Hypothalamus (tissue), 51 donors: ENCODE data around the gene COTL1.

Source experiments
- DNase-seq, 51 donors: peaks; one replicate each; lab custom pipeline; 2025; lab: John Stamatoyannopoulos, UW

Gene COTL1

DNA sequence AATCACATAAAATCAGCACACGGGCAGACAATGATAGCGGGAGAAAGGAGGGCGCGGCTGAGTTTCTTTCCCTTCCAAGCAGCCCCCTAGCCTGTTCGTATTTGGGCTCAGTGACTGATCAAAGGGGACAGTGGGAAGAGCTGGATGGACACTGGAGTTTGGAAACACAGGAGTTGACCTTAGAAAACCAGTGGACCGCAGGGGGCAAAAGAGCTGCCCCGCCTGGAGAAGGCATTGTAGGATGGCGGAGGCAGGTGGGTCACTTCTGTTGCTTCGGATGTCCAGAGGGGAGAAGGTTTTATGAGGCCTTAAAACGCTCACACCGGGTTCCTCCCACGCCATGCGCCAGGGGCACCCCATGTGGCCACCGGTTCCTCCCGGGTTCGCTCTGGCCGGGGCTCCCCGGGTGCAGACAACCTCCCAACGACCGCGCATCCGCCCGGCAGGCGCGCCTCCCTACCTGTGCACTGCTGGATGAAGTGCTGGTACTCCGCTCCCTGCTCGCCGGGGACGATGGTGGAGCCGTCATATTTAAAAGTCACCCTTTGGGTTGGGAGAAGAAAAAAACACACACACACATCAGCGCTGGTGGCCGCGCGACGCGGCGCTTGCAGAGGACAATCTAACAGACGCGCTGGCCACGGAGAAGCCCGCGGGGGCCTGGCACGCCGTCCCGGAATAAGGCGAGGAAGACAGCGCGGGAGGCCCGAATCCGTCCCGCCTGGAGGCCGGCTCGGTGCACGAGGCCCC, 662 bp downstream of the COTL1 start:
- peak in 2 of 51 donors; percentile 48 to 60 for DNase-seq

DNA sequence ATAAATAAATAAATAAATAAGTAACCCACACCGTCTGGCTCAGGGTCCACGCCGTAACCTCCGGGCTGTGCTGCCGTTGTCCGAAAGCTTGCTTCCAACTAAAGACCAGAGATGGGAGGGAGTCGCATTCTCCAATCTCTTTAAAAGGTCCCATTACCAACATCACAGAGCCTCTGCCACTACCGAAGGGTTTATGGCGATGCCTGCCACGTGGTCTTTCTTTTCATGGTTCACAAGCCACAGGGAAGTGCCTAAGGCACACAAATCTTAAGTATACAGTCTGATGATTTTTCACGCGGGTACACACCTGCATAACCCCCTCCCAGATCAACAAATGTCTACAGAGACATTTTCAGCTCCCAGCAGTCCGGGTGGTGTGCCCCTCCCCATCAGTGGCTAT, 1.4 kb downstream of the COTL1 start:
- DNase-seq = peak in 1 of 51 donors; percentile 24

DNA sequence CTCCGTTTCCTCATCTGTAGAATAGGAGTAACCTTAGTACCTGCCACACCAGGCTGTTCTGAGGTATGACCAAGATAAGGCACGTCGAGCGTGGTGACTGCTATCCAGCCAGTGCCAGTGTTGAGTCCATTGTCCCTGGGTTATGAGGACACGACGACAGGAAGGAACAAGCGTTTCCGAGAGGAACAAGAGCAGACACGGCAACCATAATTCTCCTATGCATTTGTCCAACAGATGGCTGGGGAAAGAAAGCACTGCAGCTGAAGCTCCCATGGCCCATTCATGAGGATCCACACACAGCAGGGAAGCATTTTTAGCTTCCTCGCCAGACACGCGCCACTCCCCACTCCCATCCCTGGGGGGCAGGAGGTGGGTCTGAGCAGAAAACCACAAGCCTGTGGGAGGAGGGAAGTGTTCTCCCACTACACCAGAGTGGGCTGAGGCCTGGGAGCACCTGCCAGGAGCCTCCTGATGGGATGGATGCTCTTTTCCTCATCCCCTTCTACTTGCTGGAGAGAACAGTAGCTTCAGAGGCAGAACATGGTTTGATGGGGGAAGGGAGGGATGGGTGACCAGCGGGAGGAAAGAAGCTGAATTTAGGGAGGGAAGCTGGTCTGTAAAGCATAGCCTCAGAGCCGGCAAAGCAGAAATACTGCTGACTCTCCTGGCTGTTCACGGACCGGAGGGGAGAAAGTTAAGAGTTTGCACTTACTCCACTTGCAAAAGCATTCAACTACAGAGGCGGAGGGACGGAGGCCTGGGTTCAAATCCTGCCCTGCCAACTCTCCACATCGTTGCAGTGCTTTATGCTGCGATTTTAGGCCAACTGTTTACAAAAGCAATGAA, 2.7 kb downstream of the COTL1 start:
- peak in 1 of 51 donors; percentile 24 for DNase-seq

DNA sequence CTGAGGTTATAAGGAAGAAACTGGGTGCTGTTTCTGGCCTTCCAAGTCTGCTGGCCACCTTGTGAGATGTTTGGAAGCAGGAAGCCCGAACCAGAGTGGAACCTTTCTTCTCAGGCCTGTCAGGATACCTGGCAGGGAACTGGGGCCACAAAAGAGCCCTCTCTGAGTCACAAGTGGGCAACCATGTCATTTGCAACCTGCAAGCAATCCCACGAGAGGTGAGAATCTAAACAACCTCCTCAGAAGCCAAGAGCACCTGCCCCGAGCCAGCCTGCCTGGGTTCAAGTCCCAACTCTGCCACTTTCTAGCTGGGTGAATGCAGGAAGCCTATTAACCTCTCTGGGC, 3.3 kb downstream of the COTL1 start:
- DNase-seq = no peak

DNA sequence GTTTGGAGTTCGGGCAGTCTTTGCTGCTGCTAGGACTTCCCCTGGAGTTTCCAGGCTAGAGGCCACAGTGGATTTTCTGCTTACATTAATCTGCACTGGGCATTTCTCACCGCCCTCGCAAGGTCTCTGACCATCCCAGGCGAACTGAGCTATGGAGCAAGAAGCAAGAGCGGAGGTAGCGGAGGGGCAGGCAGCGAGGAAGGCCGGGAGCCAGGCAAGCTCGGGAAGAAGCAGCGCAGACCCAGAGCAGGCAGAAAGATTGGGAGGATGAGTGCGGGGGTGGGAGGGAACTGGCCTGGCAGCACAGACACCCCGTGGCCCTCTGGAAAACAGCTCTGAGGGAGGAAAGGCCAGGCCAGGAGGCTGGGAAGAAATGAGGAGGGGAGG, 3.8 kb downstream of the COTL1 start:
- DNase-seq = no peak

DNA sequence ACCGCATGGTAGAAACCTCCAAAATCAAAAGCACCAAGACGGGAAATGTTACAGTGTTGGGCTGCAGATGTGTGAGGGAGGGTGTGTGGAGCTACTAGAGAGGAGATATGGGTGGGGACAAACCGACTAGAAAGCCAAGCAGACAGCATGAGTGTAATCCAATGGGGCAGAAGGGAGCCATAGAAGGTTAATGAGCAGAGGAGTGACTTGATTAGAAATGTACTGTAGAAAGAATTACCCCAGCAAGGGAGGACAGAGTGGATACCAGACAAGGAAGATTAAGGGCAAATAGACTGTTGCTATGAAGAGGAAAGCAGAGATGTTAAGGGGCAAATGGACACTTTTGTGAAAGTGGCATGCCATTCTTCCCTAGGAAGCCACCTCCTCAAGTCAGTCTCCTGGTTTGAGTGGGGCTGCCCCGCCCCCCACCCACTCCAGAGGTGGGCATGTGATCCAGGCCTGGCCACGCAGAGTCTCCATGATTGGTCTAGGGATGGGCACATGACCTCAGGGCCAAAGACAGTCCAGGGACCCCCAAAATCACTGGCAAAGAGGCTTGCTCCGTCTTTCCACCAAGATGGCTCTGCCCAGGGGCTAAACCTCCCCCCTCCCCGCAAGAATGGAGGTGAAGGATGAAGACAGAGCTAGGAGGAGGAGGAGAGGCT, 4.3 kb downstream of the COTL1 start:
- DNase-seq = no peak

DNA sequence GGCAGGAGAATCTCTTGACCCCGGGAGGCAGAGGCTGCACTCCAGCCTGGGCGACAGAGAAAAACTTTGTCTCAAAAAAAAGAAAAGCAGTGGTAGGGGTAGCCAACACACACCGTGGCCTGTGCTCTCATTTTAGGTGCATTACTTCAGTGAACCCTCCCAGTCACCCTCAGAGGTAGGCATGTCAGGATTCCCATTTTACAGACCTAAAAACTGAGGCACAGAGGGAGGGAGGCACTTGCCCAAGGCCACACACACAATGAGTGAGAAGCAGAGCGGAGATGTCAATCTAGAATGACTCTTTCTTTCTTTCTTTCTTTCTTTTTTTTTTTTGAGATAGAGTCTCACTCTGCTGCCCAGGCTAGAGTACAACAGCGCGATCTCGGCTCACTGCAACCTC, 5.2 kb downstream of the COTL1 start:
- DNase-seq = no peak

DNA sequence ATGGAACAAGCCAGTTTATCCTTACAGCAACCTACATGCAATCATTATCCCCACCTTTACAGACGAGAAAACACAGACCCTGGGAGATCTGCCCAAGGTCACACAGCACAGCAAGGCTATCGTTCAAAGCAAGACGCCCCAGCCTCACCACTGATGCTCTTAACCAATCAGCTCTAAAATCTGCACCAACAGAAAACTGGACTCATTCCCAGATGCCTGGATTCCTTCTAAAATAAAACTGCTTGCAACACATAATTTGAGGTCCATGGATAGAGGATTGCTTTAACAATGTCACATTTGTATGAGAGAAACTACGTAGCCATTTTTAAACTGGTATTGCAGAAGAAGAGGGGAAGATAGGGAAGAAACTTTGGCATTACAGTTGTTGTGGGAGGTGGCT, 6.8 kb downstream of the COTL1 start:
- DNase-seq = no peak

DNA sequence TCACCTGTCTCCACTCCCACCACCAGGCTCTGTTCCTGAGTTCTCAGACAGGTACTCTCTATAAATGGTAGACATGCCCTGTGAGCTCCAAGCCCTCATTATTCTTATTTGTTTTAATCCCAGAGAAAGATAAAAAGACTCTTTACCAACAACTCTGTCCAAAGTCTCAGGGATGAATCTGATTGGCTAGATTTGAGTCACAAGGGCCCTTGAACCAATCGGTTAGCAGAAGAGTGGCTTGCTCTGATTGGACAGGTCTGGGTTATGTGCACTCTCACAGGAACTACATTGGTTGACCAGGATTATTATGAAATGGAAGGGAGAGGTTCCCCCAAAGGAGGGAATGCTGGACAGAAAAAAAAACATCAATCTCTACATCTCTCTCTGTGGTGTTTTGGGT, 7.5 kb downstream of the COTL1 start:
- DNase-seq = no peak

DNA sequence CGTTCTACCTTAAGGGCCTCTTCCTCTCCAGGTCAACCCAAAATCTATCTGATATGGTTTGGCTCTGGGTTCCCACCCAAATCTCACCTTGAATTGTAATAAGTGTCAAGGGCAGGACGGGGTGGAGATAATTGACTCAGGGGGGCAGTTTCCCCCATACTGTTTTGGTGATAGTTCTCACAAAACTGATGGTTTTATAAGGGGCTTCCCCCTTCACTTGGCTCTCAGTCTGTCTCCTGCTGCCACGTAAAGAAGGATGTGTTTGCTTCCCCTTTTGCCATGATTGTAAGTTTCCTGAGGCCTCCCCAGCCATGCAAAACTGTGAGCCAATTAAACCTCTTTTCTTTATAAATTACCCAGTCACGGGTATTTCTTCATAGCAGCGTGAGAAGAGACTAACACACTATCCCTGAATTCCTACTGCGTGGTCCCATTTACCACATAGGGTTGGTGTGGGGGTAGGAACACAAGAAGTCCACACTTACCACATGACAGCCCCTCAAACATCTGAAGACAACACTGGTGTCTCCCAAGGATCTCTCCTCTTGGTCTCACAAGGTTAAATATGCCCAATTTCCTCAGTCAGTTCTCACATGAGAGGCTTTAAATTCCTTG, 8.2 kb downstream of the COTL1 start:
- no peak for DNase-seq

DNA sequence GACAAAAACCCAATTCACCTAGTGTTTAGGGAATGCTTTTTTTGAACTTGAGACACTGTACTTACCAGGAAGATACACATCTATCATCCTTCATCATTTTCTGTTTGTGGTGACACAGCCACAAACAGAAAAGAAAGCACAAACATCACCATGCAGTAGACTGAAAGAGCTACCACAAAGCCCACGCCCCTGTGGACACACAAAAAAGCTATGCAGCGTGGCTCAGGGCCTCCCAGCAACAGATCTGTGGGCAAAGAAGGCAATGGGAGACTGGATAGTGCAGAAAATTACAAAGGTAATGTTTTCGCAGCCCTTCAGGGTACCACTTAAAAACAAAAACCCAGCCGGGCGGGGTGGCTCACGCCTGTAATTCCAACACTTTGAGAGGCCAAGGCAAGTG, 9.6 kb downstream of the COTL1 start:
- DNase-seq = no peak

DNA sequence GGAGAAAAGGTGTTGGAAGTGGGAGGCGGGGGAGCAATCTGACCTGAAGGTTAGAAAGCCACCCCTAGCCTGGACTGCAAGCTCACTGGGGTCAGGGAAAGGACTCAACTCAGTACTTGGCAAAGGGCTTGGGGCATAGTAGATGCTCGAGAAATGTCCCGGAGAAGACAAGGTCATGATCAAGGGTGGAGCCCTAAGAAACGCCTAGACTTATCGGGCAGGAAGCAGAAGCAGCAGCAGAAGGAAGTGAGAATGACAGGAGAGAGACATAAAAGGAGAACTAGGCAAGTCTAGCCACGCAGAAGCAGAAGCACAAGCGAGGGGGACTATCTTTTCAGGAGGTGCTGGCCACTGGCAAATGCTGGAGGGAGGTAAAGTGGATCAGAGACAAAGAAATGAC, 10.2 kb downstream of the COTL1 start:
- peak in 2 of 51 donors; percentile 22 to 30 for DNase-seq

DNA sequence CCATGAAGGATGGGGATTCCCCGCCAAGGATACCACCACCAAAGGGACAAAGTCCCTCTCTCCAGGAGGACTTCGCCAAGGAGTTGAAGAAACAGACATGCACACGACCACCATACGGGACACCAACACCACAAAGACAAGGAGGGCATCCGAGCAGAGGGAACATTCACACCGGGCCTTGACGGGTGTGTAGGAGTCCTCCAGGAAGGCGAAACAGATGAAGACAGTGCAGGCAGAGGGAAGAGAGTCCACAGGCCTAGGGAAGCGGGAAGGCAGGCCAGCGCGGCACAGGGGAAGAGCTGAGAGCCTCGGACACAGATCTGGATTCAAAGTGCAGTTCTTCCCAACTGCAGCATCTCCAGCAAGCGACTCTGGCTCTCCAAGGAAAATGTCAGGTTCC, 10.8 kb downstream of the COTL1 start:
- DNase-seq = no peak

DNA sequence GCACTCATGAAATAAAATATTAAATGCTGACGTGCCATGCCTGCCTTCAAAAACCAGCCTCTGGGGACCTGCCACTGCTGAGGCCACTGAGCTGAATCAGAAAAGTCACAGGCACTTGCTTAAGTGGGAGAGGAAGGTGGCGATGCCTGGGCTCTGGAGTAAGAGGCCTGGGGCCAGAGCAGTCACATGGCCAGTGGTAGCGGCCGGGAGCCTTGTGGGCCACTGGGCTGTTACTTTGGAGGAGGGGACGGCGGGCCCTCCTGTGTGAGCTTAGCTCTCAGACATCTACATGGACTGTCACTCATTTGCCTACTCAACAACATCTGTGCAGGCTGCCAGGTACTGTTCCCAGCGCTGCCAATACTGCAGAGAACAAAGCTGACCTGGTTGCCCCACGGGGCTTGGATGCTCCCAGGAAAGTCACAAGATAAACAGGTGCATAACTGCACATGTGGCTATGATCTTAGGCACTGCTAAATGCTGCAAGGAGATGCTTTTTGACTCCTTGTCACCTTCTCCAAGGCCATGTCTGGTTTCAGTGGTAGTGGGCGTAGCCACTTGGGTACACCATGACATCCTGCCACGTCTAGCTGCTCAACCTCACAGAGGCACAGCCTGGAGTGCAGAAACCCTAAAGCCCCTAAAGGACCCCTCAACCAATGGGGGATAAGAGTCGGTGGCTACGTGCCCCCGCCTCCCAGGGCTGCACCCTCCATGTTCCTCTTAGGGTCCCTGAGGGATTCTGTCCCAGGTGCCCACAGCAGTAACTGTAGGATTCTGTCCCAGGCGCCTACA, 11.6 kb downstream of the COTL1 start:
- DNase-seq = peak in 15 of 51 donors; percentile 26 to 59 (median 34)

DNA sequence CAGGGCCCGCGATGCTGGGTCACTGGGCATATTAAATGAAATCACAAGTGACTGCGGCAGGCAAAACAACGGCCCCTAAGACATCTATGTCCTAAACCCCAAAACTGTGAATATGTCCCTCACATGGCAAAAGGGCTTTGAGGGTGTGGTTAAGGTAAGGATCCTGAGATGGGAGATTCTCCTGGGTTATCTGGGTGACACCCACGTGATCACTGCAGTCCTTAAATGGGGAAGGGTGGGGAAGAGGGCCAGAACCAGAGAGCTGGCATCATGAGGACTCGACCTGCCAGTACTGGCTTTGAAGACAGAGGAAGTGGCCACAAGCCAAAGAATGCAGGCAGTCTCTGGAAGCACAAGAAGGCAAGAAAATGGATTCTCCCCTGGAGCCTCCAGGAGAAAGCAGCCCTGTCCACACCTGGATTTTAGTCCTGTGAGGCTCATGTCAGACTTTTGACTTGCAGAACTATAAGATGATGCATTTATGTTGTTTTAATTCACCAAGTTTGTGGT, 12.5 kb downstream of the COTL1 start:
- no peak for DNase-seq

DNA sequence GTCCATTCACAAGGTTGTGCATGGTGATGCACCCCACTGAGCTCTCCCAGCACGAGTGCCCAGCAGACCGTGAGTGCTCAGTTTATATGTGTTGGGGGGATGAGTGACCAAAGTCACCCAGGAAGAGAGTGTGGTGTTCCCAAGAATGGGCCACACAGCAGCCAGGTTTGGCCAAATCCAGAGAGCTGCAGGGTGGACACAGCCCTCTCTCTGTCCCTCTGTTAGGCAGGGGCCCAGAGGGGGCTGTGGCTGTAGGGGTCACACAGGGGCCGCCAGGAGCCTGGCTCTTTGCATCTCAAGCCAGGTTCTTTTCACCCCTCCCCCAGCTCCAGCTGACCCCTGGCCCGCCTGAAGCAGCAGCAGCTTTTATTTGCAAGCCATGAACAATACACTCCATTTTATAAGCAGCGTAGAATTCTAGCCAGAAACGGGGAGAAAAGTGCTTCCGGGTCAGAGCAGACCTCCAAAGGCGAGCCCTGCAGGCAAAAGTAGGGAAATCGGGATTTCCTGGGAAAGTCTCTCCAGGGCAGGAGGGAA, 13.3 kb downstream of the COTL1 start:
- no peak for DNase-seq

DNA sequence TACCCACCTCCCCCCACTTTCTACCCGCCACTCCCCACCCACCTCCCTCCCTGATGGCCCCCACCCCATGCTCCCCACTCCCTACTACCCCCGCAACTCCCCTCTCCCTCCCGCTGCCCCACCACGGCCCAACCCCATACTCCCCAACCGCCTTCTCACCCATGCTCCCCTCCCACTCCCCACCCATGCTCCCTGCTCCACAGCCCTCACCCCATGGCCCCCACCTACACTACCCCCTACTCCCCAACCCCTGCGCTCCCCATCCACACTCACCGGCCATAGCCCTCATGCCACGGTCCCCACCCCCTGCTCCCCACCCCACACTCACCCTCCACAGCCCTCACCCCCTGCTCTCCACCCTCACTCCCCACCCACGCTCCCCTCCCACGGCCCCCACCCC, 13.9 kb downstream of the COTL1 start:
- no peak for DNase-seq

DNA sequence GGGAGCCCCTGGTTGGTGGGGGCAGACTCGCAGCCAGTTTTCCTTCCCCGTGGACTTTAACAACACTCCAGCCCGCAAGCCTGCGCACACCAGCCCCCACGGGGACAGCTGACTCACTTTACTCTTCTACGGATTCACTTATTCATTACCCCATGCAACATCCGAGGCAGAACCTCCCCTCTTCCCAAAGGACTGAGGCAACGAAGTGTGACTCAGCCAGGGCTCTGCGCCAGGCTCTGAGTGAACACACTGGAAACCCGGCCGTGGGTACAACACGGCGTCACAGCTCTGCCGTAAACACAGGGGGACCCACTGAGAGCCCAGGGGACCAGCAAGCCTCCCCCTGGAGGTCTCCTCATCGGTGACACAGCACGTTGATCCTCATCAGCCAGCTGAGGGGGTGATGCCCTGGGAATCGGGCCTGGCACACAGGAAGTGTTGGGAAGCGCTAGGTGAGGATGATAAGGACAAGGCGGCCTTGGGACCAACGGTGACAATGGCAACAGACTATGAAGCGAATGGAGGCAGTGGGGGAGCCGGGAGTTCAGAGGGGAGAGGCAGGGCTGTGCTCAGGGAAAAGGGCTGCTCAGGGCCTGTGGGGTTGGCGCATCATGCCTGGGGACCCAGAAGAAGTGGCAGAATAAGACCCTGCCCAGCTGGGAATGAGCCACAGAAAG, 14.6 kb downstream of the COTL1 start:
- peak in 37 of 51 donors; percentile 15 to 90 (median 57) for DNase-seq
